PC-3 (cell line): ENCODE results near the gene SURF4. TPM values are rescaled to one million over a fixed set of nuclear protein-coding genes. Genes with fewer than 3 reads are reported as not detected.

Source experiments
- ATAC-seq: fragments of 200-7000 bp; cut with Tn5 transposase; 2 replicates; pipeline ENCODE4 v1.9.1; 2020; ENCODE audit warnings: mild to moderate bottlenecking, moderate library complexity
- BruUV-seq: library from RNA; stranded (reverse); fragments of 400-500 nt; replicated peaks from 2 replicates; lab custom pipeline; 2021; lab: Mats Ljungman, UMichigan
- CTCF ChIA-PET: fragments of 300-600 bp; sonication (Branson Sonifier 250); formaldehyde crosslinking; loops from one replicate; lab custom pipeline; 2022; ENCODE audit warnings: antibody characterized with exemption; lab: Charles Lee
- POLR2A ChIA-PET: fragments of 300-600 bp; sonication (Branson Sonifier 250); formaldehyde crosslinking; loops from one replicate; lab custom pipeline; 2022; ENCODE audit warnings: antibody characterized with exemption; ENCODE audit not compliant: unreplicated experiment; lab: Charles Lee
- DNase-seq: peaks from one replicate; pipeline ENCODE4 v3.0.0-alpha.2; 2015
- H2AFZ ChIP-seq: fragments of 300-600 bp; sonication (generic); 2 replicates; pipeline ENCODE4 v1.6.0; 2016; ENCODE audit warnings: antibody characterized with exemption, low read length
- H3F3A ChIP-seq: fragments of 300-600 bp; sonication (generic); one replicate; pipeline ENCODE4 v1.6.0; 2017; ENCODE audit warnings: antibody characterized with exemption, low read length, control low read depth, mild to moderate bottlenecking; ENCODE audit not compliant: unreplicated experiment
- H3K27ac ChIP-seq: fragments of 300-600 bp; sonication (generic); 2 replicates; pipeline ENCODE4 v1.5.1; 2016; ENCODE audit warnings: mild to moderate bottlenecking, low read length
- H3K27me3 ChIP-seq: fragments of 300-600 bp; sonication (generic); 2 replicates; pipeline ENCODE4 v1.6.1; 2016; ENCODE audit warnings: low read length, mixed read lengths
- H3K36me3 ChIP-seq: fragments of 300-600 bp; sonication (generic); 2 replicates; pipeline ENCODE4 v1.6.1; 2016; ENCODE audit warnings: low read depth, mixed run types, low read length, mixed read lengths
- H3K4me1 ChIP-seq: fragments of 300-600 bp; sonication (generic); 2 replicates; pipeline ENCODE4 v1.5.1; 2016; ENCODE audit warnings: low read length; ENCODE audit not compliant: insufficient read depth
- H3K4me2 ChIP-seq: fragments of 300-600 bp; sonication (generic); 2 replicates; pipeline ENCODE4 v1.6.0; 2016; ENCODE audit warnings: low read length
- H3K4me3 ChIP-seq: fragments of 300-600 bp; sonication (generic); 2 replicates; pipeline ENCODE4 v1.5.1; 2016; ENCODE audit warnings: mild to moderate bottlenecking, low read length, mixed read lengths
- H3K79me2 ChIP-seq: fragments of 300-600 bp; sonication (generic); 2 replicates; pipeline ENCODE4 v1.6.1; 2017; ENCODE audit warnings: low read length, mixed read lengths
- H3K9ac ChIP-seq: fragments of 300-600 bp; sonication (generic); 2 replicates; pipeline ENCODE4 v1.6.0; 2016; ENCODE audit warnings: mild to moderate bottlenecking, low read length
- H3K9me2 ChIP-seq: fragments of 300-600 bp; sonication (generic); replicated peaks from 2 replicates; pipeline ENCODE4 v1.6.1; 2016; ENCODE audit warnings: mixed run types, low read length, mixed read lengths
- H3K9me3 ChIP-seq: fragments of 300-600 bp; sonication (generic); 2 replicates; pipeline ENCODE4 v1.6.1; 2016; ENCODE audit warnings: low read length, mixed read lengths
- H4K20me1 ChIP-seq: fragments of 300-600 bp; sonication (generic); 2 replicates; pipeline ENCODE4 v1.6.1; 2016; ENCODE audit warnings: low read length, mixed read lengths
- CTCF ChIP-seq: fragments of 300-600 bp; sonication (generic); conservative IDR thresholded peaks from 2 replicates; pipeline ENCODE4 v1.5.1; 2017; ENCODE audit warnings: antibody characterized with exemption, low read depth, mild to moderate bottlenecking, low read length
- EZH2 ChIP-seq: fragments of 300-600 bp; sonication (generic); IDR thresholded peaks from one replicate; pipeline ENCODE4 v1.6.1; 2017; ENCODE audit warnings: antibody characterized with exemption, mild to moderate bottlenecking, low read length; ENCODE audit not compliant: unreplicated experiment
- EZH2phosphoT487 ChIP-seq: fragments of 300-600 bp; sonication (generic); IDR thresholded peaks from 2 replicates; pipeline ENCODE4 v1.6.1; 2018; ENCODE audit warnings: mild to moderate bottlenecking, antibody characterized with exemption, low read length, borderline replicate concordance
- intact Hi-C: fragments of 100-400 bp; cut with micrococcal nuclease; formaldehyde crosslinking; loops from 2 replicates; pipeline ENCODE4 v1.9.0; 2023
- total RNA-seq: library from RNA; depleted of rRNA; stranded (reverse); fragments of >200 nt; gene quantifications from 2 replicates; pipeline ENCODE4 v1.2.3, GENCODE V29; 2014

SURF4 gene
- total RNA-seq, 1 experiment from 2014 or later = 161 TPM

GRCh38 chr9:133360400-133361393 lies 15.2 kb downstream of the SURF4 start:
- Histone ChIP-seq H3K9me2 (no peaks in the 10 kb centered on the region), H3K9me3 (no peaks in the 10 kb centered on the region), H3K4me3 (no peak overlapping the region), H3K36me3 (peaks cover 11% of the 10 kb centered on the region), H4K20me1 (no peaks in the 10 kb centered on the region), H3K79me2 (peaks cover 30% of the 10 kb centered on the region), H2AFZ (no peak overlapping the region), H3K4me2 (no peak overlapping the region), H3K27me3 (no peaks in the 10 kb centered on the region), H3F3A (no peaks in the 10 kb centered on the region), H3K27ac (no peak overlapping the region), H3K9ac (no peak overlapping the region), H3K4me1 (peaks cover 11% of the 10 kb centered on the region)
- ChIA-PET CTCF (no interaction called here), POLR2A (no interaction called here)
- intact Hi-C loops = no loop called here
- TF ChIP-seq EZH2 (no peak), EZH2phosphoT487 (no peak), CTCF (no peak)
- ATAC-seq = no peak
- BruUV-seq = no TSS peak
- no peak for DNase-seq

GRCh38 chr9:133359399-133360175 lies 16.3 kb downstream of the SURF4 start:
- Histone ChIP-seq H3K27me3 (no peaks in the 10 kb centered on the region), H4K20me1 (no peaks in the 10 kb centered on the region), H3F3A (no peaks in the 10 kb centered on the region), H3K9me2 (no peaks in the 10 kb centered on the region), H3K9me3 (no peaks in the 10 kb centered on the region), H3K4me1 (peaks cover 11% of the 10 kb centered on the region), H2AFZ (no peak overlapping the region), H3K36me3 (peaks cover 11% of the 10 kb centered on the region), H3K4me3 (no peak overlapping the region), H3K27ac (no peak overlapping the region), H3K79me2 (peaks cover 39% of the 10 kb centered on the region), H3K4me2 (no peak overlapping the region), H3K9ac (no peak overlapping the region)
- no TSS peak for BruUV-seq
- CTCF ChIA-PET = no interaction called here
- intact Hi-C loops = loop anchor here (5.0 kb wide), 1 partner anchor 128 kb away; no protein-coding TSS in a partner anchor
- TF ChIP-seq CTCF = peak; percentile 24; the same call in 1 of the 2 replicates
- TF ChIP-seq EZH2 = no peak
- no peak for TF ChIP-seq EZH2phosphoT487
- ATAC-seq (no peak), DNase-seq (no peak)
- POLR2A ChIA-PET = no interaction called here
